Uterus (tissue), 2 donors: ENCODE measurements around the gene DIO2.

ENCODE experiments used
- POLR2A ChIP-seq, 2 donors: fragments of 450-650 bp; IDR thresholded peaks; one replicate each; pipeline ENCODE4 v1.6.1; 2016; ENCODE audit warnings: antibody characterized with exemption in 2 of 2, mild to moderate bottlenecking in 1 of 2, moderate library complexity in 1 of 2
- TF ChIP-seq, protein P1 (sequence below), 4 experiments: fragments of 200-600 bp in 2 of 4; fragments of 450-650 bp in 2 of 4; sonication (generic) in 2 of 4; IDR thresholded peaks; one replicate each; pipeline ENCODE4 v1.5.1; 2016 to 2019; ENCODE audit warnings: antibody characterized with exemption in 4 of 4, mild to moderate bottlenecking in 2 of 4, moderate library complexity in 1 of 4

DNA sequence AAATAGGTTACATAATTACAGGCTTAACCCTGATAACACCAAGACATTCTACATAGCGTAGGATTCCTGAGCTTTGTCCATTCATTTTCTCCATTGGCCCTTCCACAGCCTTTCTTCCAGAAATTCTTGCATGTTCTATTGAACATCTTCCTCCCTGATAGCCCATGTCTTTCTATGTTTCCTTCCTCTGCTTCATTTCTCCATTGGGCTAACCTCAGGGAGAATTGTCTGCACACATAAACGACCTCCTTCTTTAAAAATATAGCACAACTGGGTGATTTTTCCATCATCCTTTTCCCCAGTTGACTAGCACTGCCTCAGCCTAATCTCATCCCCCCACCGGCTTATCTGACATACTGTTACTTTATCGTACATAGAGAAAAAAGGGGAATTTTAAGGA is 11.2 kb downstream of the DIO2 start:
- TF ChIP-seq, protein P1, sequence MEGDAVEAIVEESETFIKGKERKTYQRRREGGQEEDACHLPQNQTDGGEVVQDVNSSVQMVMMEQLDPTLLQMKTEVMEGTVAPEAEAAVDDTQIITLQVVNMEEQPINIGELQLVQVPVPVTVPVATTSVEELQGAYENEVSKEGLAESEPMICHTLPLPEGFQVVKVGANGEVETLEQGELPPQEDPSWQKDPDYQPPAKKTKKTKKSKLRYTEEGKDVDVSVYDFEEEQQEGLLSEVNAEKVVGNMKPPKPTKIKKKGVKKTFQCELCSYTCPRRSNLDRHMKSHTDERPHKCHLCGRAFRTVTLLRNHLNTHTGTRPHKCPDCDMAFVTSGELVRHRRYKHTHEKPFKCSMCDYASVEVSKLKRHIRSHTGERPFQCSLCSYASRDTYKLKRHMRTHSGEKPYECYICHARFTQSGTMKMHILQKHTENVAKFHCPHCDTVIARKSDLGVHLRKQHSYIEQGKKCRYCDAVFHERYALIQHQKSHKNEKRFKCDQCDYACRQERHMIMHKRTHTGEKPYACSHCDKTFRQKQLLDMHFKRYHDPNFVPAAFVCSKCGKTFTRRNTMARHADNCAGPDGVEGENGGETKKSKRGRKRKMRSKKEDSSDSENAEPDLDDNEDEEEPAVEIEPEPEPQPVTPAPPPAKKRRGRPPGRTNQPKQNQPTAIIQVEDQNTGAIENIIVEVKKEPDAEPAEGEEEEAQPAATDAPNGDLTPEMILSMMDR (IDR thresholded peaks at IDR 0.05) = no peak
- TF ChIP-seq POLR2A (IDR thresholded peaks at IDR 0.05) = no peak
